Naive thymus-derived CD4-positive, alpha-beta T cell (primary cell): ENCODE results near the gene BORA. TPM values are rescaled to one million over a fixed set of nuclear protein-coding genes. Genes with fewer than 3 reads are reported as not detected.
"Not testable (repeated sequence)": the region's sequence is repeated elsewhere in the genome, so short reads cannot be mapped to it uniquely, and the experiment has no call there.

ENCODE experiments used
- ATAC-seq: fragments of 150-1000 bp; cut with Tn5 transposase; 2 replicates; pipeline ENCODE4 v1.10.0; 2021; ENCODE audit warnings: mild to moderate bottlenecking, moderate library complexity
- CTCF ChIA-PET: fragments of 350-600 bp; sonication (Branson Sonifier 250); formaldehyde crosslinking; loops from one replicate; lab custom pipeline; 2021; ENCODE audit warnings: antibody characterized with exemption; lab: Charles Lee
- POLR2A ChIA-PET: fragments of 350-600 bp; sonication (Branson Sonifier 250); formaldehyde crosslinking; loops from one replicate; lab custom pipeline; 2021; ENCODE audit warnings: antibody characterized with exemption, inconsistent platforms; lab: Charles Lee
- DNase-seq, 9 donors: peaks; one replicate each; pipeline versions ENCODE4 v3.0.0 to v3.0.0-alpha.2; 2020 to 2022; ENCODE audit warnings: mixed read lengths in 1 of 9
- H3K27ac ChIP-seq: one replicate; pipeline ENCODE4 v1.7.0; 2013; ENCODE audit warnings: mild to moderate bottlenecking, low read depth, low read length, moderate library complexity
- H3K27me3 ChIP-seq, 2 donors: one replicate each; pipeline ENCODE4 v1.7.0; 2013; ENCODE audit warnings: low read length in 2 of 2, mild to moderate bottlenecking in 2 of 2, moderate library complexity in 2 of 2; ENCODE audit not compliant: control insufficient read depth in 2 of 2, insufficient read depth in 2 of 2
- H3K36me3 ChIP-seq, 3 experiments: 1 replicate in 2 of 3; 2 replicates in 1 of 3; pipeline ENCODE4 v1.7.0; 2013; ENCODE audit warnings: low read length in 3 of 3, mild to moderate bottlenecking in 3 of 3, moderate library complexity in 1 of 3; ENCODE audit not compliant: insufficient read depth in 3 of 3, control insufficient read depth in 2 of 3
- H3K4me1 ChIP-seq, 2 donors: one replicate each; pipeline ENCODE4 v1.7.0; 2013; ENCODE audit warnings: low read length in 2 of 2, mild to moderate bottlenecking in 2 of 2, moderate library complexity in 1 of 2; ENCODE audit not compliant: control insufficient read depth in 2 of 2, insufficient read depth in 2 of 2
- H3K4me3 ChIP-seq: 2 replicates; pipeline ENCODE4 v1.7.0; 2013; ENCODE audit warnings: mild to moderate bottlenecking, low read length
- H3K9me3 ChIP-seq, 3 experiments: 1 replicate in 2 of 3; 2 replicates in 1 of 3; pipeline ENCODE4 v1.7.0; 2013; ENCODE audit warnings: low read length in 3 of 3; ENCODE audit not compliant: control insufficient read depth in 2 of 3
- H3K27ac Mint-ChIP-seq, 9 donors: one replicate each; pipeline ENCODE4 v1.8.0; 2020 to 2022; ENCODE audit warnings: mixed read lengths in 9 of 9, mild to moderate bottlenecking in 8 of 9, moderate library complexity in 5 of 9, inconsistent platforms in 2 of 9
- H3K27me3 Mint-ChIP-seq, 5 donors: one replicate each; pipeline ENCODE4 v1.8.0; 2021 to 2022; ENCODE audit warnings: mixed read lengths in 5 of 5, mild to moderate bottlenecking in 1 of 5
- H3K36me3 Mint-ChIP-seq, 5 donors: one replicate each; pipeline ENCODE4 v1.8.0; 2020 to 2022; ENCODE audit warnings: mixed read lengths in 5 of 5, mild to moderate bottlenecking in 3 of 5, inconsistent platforms in 1 of 5
- H3K4me1 Mint-ChIP-seq, 7 donors: one replicate each; pipeline ENCODE4 v1.8.0; 2020 to 2022; ENCODE audit warnings: mixed read lengths in 7 of 7, mild to moderate bottlenecking in 3 of 7, inconsistent platforms in 1 of 7
- H3K4me3 Mint-ChIP-seq, 10 donors: one replicate each; pipeline ENCODE4 v1.8.0; 2020 to 2022; ENCODE audit warnings: mild to moderate bottlenecking in 10 of 10, mixed read lengths in 10 of 10, moderate library complexity in 6 of 10, inconsistent platforms in 2 of 10
- H3K9me3 Mint-ChIP-seq, 11 donors: one replicate each; pipeline ENCODE4 v1.8.0; 2020 to 2022; ENCODE audit warnings: mixed read lengths in 11 of 11, mild to moderate bottlenecking in 4 of 11, inconsistent platforms in 1 of 11, moderate library complexity in 1 of 11
- intact Hi-C, 2 donors: fragments of 100-400 bp; cut with micrococcal nuclease; formaldehyde crosslinking; loops; one replicate each; pipeline ENCODE4 v1.15.1; 2023
- polyA plus RNA-seq, 2 donors: library from polyadenylated mRNA; unstranded; fragments of 300-500 nt; fragmentation: Illumina TruSeq; gene quantifications; one replicate each; pipeline ENCODE4 v1.2.3, GENCODE V29; 2021
- total RNA-seq, 6 experiments: library from RNA in 5 of 6; stranded (reverse) in 5 of 6; gene quantifications; 1 replicate in 5 of 6; 2 replicates in 1 of 6; pipeline ENCODE4 v1.2.3 and lab custom pipeline; 2021 to 2026

The BORA gene
- total and polyA plus RNA-seq, 7 experiments from 2014 or later, result 4.7 to 18.0 (median 6.5) TPM

DNA sequence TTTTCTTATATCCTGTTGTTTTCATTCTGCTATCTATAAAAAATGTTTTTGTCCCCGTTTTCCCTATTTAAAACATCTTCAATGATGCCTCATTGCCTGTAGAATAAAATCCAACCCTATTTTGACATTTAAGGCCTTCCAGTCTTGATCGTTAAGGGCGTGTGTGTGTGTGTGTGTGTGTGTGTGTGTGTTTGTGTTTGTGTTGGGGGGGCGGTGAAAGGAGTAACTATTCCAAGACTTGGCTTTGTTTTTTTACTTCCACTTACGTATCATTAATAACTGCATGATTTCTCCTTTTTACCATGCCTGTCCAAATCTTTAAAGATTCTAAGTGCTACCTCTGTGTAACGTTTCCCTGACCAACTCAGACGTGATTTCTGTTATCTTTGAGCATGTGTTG lies 55.0 kb downstream of the BORA start:
- ATAC-seq (no peak), DNase-seq (peak in 4 of 9 donors; percentile 3 to 23 (median 18))
- H3K27me3 ChIP-seq, result no peaks in the 10 kb centered on the region
- H3K36me3 ChIP-seq, result peaks cover 0 to 16% (median 0%) of the 10 kb centered on the region in 3 experiments
- peak overlapping the region; percentile 87 for H3K27ac ChIP-seq
- Mint-ChIP-seq H3K9me3 (peaks cover 0 to 2% (median 0%) of the 10 kb centered on the region in 11 donors), H3K4me1 (peaks cover 38 to 79% (median 66%) of the 10 kb centered on the region in 7 donors), H3K4me3 (peak overlapping the region; percentile 96 to 100 (median 99)), H3K27me3 (no peaks in the 10 kb centered on the region), H3K27ac (peak overlapping the region; percentile 95 to 100 (median 98)), H3K36me3 (peaks cover 0 to 34% (median 30%) of the 10 kb centered on the region in 5 donors)
- peak overlapping the region; percentile 94 for H3K4me3 ChIP-seq
- POLR2A ChIA-PET, result no interaction called here
- H3K9me3 ChIP-seq, result no peaks in the 10 kb centered on the region
- intact Hi-C loops, result loop anchor here (1.0 to 10.0 kb wide), 12 partner anchors 14 to 1502 kb away; partner anchors contain the start of genes BORA (in 2 of the 2), MZT1 (in 2 of the 2), KLF12 (in 1 of the 2) and KLF5 (in 1 of the 2)
- H3K4me1 ChIP-seq, result peaks cover 35 to 37% of the 10 kb centered on the region in 2 donors
- CTCF ChIA-PET, result no interaction called here

- peaks cover 0 to 33% (median 29%) of the 10 kb centered on the region in 5 donors for H3K36me3 Mint-ChIP-seq
- CTCF ChIA-PET, H3K4me3 ChIP-seq, H3K27me3 Mint-ChIP-seq, H3K9me3 Mint-ChIP-seq, H3K9me3 ChIP-seq, DNase-seq, H3K27me3 ChIP-seq, H3K27ac ChIP-seq, ATAC-seq: not testable (repeated sequence)
- H3K4me1 Mint-ChIP-seq, result peaks cover 33 to 80% (median 56%) of the 10 kb centered on the region in 7 donors
- Histone ChIP-seq H3K36me3 (peaks cover 0 to 10% (median 0%) of the 10 kb centered on the region in 3 experiments), H3K4me1 (peaks cover 26 to 30% of the 10 kb centered on the region in 2 donors)
- POLR2A ChIA-PET, result interaction anchor here (1.2 kb wide), 1 partner anchor 9 kb away, joined by 3 read pairs; no protein-coding TSS in a partner anchor
- intact Hi-C loops, result loop anchor here (5.0 to 10.0 kb wide), 6 partner anchors 840 to 1500 kb away; partner anchors contain the start of gene KLF12 (in 1 of the 2)
- peak overlapping the region in 7 of 10 donors; percentile 7 to 55 (median 39) for H3K4me3 Mint-ChIP-seq
- peak overlapping the region in 4 of 9 donors; percentile 7 to 58 (median 53) for H3K27ac Mint-ChIP-seq
Observed at GRCh38 chr13:72784679-72785078, 57.0 kb downstream of the BORA start.

GRCh38 chr13:72788831-72789230 lies 61.1 kb downstream of the BORA start:
- DNase-seq, result no peak
- Histone ChIP-seq H3K4me1 (peaks cover 5 to 9% of the 10 kb centered on the region in 2 donors), H3K27me3 (no peaks in the 10 kb centered on the region), H3K27ac (no peak overlapping the region), H3K4me3 (no peak overlapping the region), H3K9me3 (no peaks in the 10 kb centered on the region), H3K36me3 (peaks cover 0 to 28% (median 11%) of the 10 kb centered on the region in 3 experiments)
- CTCF ChIA-PET, result no interaction called here
- ATAC-seq, result no peak
- Mint-ChIP-seq H3K36me3 (peaks cover 6 to 55% (median 39%) of the 10 kb centered on the region in 5 donors), H3K27me3 (no peaks in the 10 kb centered on the region), H3K4me1 (peaks cover 12 to 61% (median 41%) of the 10 kb centered on the region in 7 donors), H3K4me3 (no peak overlapping the region), H3K27ac (peak overlapping the region in 3 of 9 donors; percentile 27 to 69 (median 32)), H3K9me3 (peaks cover 0 to 2% (median 0%) of the 10 kb centered on the region in 11 donors)
- intact Hi-C loops, result loop anchor here in 1 of 2 donors (10.0 kb wide), 3 partner anchors 836 to 1496 kb away; no protein-coding TSS in a partner anchor
- POLR2A ChIA-PET, result interaction anchor here (0.8 kb wide), 1 partner anchor 34 kb away, joined by 3 read pairs; no protein-coding TSS in a partner anchor

- Histone ChIP-seq H3K4me1 (no peaks in the 10 kb centered on the region), H3K4me3 (no peak overlapping the region), H3K9me3 (no peaks in the 10 kb centered on the region), H3K36me3 (peaks cover 3 to 49% (median 14%) of the 10 kb centered on the region in 3 experiments), H3K27ac (no peak overlapping the region), H3K27me3 (no peaks in the 10 kb centered on the region)
- Mint-ChIP-seq H3K4me1 (peaks cover 12 to 42% (median 28%) of the 10 kb centered on the region in 7 donors), H3K27me3 (no peaks in the 10 kb centered on the region), H3K4me3 (no peak overlapping the region), H3K36me3 (peaks cover 10 to 68% (median 46%) of the 10 kb centered on the region in 5 donors), H3K9me3 (peaks cover 0 to 6% (median 0%) of the 10 kb centered on the region in 11 donors), H3K27ac (peak overlapping the region in 1 of 9 donors; percentile 20)
- ChIA-PET CTCF (no interaction called here), POLR2A (no interaction called here)
- DNase-seq, result no peak
- intact Hi-C loops, result no loop called here
- no peak for ATAC-seq
Observed at GRCh38 chr13:72792640-72793039, 64.9 kb downstream of the BORA start.

GRCh38 chr13:72798817-72799216 lies 71.1 kb downstream of the BORA start:
- H3K4me3 ChIP-seq, result no peak overlapping the region
- no peaks in the 10 kb centered on the region for H3K27me3 ChIP-seq
- H3K9me3 ChIP-seq, result no peaks in the 10 kb centered on the region
- peaks cover 7 to 27% (median 19%) of the 10 kb centered on the region in 7 donors for H3K4me1 Mint-ChIP-seq
- ATAC-seq, result no peak
- peaks cover 3 to 57% (median 9%) of the 10 kb centered on the region in 3 experiments for H3K36me3 ChIP-seq
- no peaks in the 10 kb centered on the region for H3K4me1 ChIP-seq
- DNase-seq, result no peak
- no peaks in the 10 kb centered on the region for H3K27me3 Mint-ChIP-seq
- no peak overlapping the region for H3K27ac ChIP-seq
- CTCF ChIA-PET, result no interaction called here
- H3K27ac Mint-ChIP-seq, result no peak overlapping the region
- peaks cover 16 to 63% (median 38%) of the 10 kb centered on the region in 5 donors for H3K36me3 Mint-ChIP-seq
- intact Hi-C loops, result no loop called here
- POLR2A ChIA-PET, result no interaction called here
- H3K4me3 Mint-ChIP-seq, result no peak overlapping the region
- H3K9me3 Mint-ChIP-seq, result peaks cover 0 to 4% (median 0%) of the 10 kb centered on the region in 11 donors

DNA sequence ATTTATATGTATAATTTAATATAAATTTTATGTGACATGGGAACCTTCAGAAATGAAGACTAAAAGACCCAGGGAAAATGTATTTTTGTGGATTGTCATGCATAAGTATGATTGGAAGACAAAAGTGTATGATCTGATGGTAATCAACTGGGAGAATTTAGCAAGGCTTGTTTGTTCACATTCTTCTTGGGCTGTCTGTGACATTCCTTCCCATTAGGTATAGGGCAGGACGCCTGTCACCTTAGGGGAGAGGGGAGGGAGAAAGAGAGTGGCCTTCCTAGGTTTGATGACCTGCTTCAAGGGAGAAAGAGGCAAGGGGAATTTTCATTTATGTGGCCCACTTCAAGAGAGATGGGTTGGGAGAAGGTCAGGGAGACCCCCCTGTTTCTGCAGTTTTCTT lies 76.6 kb downstream of the BORA start:
- intact Hi-C loops, result loop anchor here (10.0 kb wide), 2 partner anchors 610 to 720 kb away; no protein-coding TSS in a partner anchor
- ATAC-seq (no peak), DNase-seq (no peak)
- peaks cover 0 to 34% (median 0%) of the 10 kb centered on the region in 3 experiments for H3K36me3 ChIP-seq
- Mint-ChIP-seq H3K4me1 (peaks cover 0 to 19% (median 12%) of the 10 kb centered on the region in 7 donors), H3K27ac (peak overlapping the region in 6 of 9 donors; percentile 3 to 59 (median 33)), H3K27me3 (no peaks in the 10 kb centered on the region), H3K9me3 (peaks cover 0 to 6% (median 2%) of the 10 kb centered on the region in 11 donors), H3K4me3 (no peak overlapping the region), H3K36me3 (peaks cover 12 to 53% (median 40%) of the 10 kb centered on the region in 5 donors)
- H3K4me1 ChIP-seq, result no peaks in the 10 kb centered on the region
- no peaks in the 10 kb centered on the region for H3K9me3 ChIP-seq
- ChIA-PET CTCF (no interaction called here), POLR2A (interaction anchor here (0.6 kb wide), 1 partner anchor 913 kb away, joined by 3 read pairs; no protein-coding TSS in a partner anchor)
- no peak overlapping the region for H3K27ac ChIP-seq
- H3K27me3 ChIP-seq, result no peaks in the 10 kb centered on the region
- no peak overlapping the region for H3K4me3 ChIP-seq
